Caki2 (cell line): Measurements from ENCODE around the gene PIGQ. TPM values are rescaled to one million over a fixed set of nuclear protein-coding genes. Genes with fewer than 3 reads are reported as not detected.

Experiments
- DNase-seq: peaks from one replicate; pipeline ENCODE4 v3.0.0-alpha.2; 2015; ENCODE audit warnings: low read depth
- in situ Hi-C: cut with HindIII; loops from 2 replicates; pipeline ENCODE4 v1.10.0; 2016; ENCODE audit warnings: low sequenced_read_pairs, low pct_unique_long_range_greater_than_20kb, mixed read lengths
- total RNA-seq: library from RNA; depleted of rRNA; stranded (reverse); fragments of >200 nt; shearing (Covaris generic); gene quantifications from 2 replicates; pipeline ENCODE4 v1.2.3, GENCODE V29; 2014; ENCODE audit warnings: low replicate concordance

The PIGQ gene
- total RNA-seq, 1 experiment from 2014 or later: 53.4 TPM

GRCh38 chr16:616733-617586 lies 47.2 kb downstream of the PIGQ start:
- in situ Hi-C loops: no loop called here
- no peak for DNase-seq

GRCh38 chr16:617855-618254 lies 48.1 kb downstream of the PIGQ start:
- in situ Hi-C loops: no loop called here

GRCh38 chr16:619476-620100 lies 49.8 kb downstream of the PIGQ start:
- in situ Hi-C loops: no loop called here

More at GRCh38 chr16:617855-618254, 48.1 kb downstream of the PIGQ start:
- no peak for DNase-seq

GRCh38 chr16:620700-621525 lies 51.1 kb downstream of the PIGQ start:
- in situ Hi-C loops: no loop called here
- DNase-seq: no peak

More at GRCh38 chr16:619476-620100, 49.8 kb downstream of the PIGQ start:
- no peak for DNase-seq

- no peak for DNase-seq
- in situ Hi-C loops: no loop called here
Observed at GRCh38 chr16:621526-622105, 51.8 kb downstream of the PIGQ start.

GRCh38 chr16:622920-623280 lies 53.1 kb downstream of the PIGQ start:
- in situ Hi-C loops: no loop called here
- DNase-seq: no peak

- in situ Hi-C loops: no loop called here
- DNase-seq: no peak
Observed at GRCh38 chr16:624526-625070, 54.8 kb downstream of the PIGQ start.

GRCh38 chr16:625117-625976 lies 55.6 kb downstream of the PIGQ start:
- DNase-seq: no peak
- in situ Hi-C loops: no loop called here

- in situ Hi-C loops: no loop called here
- no peak for DNase-seq
Observed at GRCh38 chr16:625977-626765, 56.4 kb downstream of the PIGQ start.

GRCh38 chr16:626787-627453 lies 57.2 kb downstream of the PIGQ start:
- in situ Hi-C loops: no loop called here

GRCh38 chr16:627454-628239 lies 57.9 kb downstream of the PIGQ start:
- peak; percentile 98 for DNase-seq
- in situ Hi-C loops: no loop called here

More at GRCh38 chr16:626787-627453, 57.2 kb downstream of the PIGQ start:
- peak; percentile 97 for DNase-seq

- in situ Hi-C loops: no loop called here
- no peak for DNase-seq
Observed at GRCh38 chr16:628321-629061, 58.7 kb downstream of the PIGQ start.

- in situ Hi-C loops: no loop called here
- no peak for DNase-seq
Observed at GRCh38 chr16:629185-629832, 59.5 kb downstream of the PIGQ start.

GRCh38 chr16:629833-630248 lies 60.1 kb downstream of the PIGQ start:
- in situ Hi-C loops: no loop called here
- DNase-seq: no peak
